Inferior parietal cortex (tissue), 1 donor: ENCODE data around the gene USF3.

ENCODE experiments used
- DNase-seq: peaks from one replicate; pipeline ENCODE4 v3.0.0-alpha.2; 2016; ENCODE audit errors: extremely low spot score

Gene USF3

DNA sequence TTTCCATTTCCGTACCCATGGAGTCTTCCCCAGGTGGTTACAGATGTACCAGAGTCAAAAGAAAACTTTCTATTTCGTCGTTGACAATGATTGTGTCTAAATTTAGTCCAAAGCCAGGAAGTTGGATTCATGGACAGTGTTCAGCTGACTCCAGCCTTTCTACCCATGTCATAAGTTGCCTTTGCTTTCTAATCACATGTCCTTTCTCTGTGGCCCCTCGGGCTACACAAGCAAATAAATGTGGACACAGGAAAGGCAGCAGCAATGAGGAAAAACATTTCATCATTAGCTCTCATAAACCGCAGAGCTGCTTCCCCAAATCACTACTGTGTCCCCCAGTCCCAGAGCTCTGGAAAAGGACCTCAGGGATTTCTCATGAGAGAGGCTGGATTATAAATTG, 82.0 kb downstream of the USF3 start:
- DNase-seq: no peak

DNA sequence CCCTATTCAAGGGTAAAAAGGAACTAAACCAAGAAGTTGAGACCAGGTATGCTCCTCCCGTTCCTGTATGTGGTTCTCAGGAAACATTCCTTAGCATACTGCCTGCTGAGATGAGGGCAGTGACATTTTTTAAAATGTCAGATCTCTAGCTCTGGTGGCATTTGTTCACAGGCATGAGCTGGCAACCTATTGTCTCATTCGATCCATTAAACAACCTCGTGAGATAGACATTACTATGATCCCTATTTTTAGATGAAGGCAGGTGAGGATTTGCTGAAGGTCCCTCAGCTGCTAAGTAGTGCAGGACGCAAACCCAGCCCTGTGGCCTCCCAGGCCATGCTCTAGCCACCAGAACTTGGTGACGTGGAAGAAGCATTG, 89.2 kb downstream of the USF3 start:
- no peak for DNase-seq

DNA sequence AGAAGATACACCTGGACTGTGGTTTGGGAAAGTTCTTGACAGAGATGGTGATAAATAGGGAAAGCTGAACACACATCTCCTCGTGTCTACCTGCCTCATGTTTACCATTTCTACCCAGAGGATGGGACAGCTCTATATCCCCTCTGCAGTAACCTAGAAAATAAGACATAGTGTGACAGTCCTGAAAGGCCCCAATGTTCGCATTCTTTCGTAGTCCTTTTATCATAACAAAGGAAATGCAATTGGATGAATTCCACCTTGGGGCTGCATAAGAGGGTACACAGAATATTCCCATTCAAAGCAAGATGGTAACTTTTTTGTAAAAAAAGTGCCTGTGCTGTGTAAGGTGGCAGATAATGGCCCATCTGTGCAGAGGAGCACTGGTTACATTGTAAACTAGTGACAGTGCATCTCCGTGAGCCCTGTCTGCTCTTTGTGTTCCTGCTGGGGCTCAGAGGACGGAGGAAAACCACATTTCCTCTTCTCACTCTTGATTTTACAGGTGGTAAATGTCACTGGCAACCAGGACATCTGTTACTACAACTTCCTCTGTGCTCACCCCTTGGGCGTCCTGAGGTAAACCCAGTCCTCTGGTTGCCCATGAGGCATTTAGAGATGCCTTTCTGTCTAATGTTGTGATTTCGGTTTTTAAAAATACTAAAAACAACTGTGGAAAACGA, 89.8 kb downstream of the USF3 start:
- no peak for DNase-seq

DNA sequence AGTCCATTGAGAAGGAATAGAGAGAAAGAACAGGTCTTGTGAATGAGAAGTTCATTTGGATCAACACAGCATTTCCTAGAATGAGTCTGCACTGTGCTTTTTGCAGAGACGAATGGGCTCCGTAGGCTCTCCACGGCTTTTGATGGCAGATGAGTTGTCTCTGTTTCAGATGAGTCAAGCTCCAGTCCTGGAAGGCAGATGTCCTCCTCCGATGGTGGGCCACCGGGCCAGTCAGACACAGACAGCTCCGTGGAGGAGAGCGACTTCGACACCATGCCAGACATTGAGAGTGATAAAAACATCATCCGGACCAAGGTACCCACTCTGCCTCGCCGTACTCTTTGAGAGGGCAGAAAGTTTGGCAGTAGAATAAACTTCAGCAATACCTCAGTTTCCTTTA, 93.6 kb downstream of the USF3 start:
- no peak for DNase-seq

DNA sequence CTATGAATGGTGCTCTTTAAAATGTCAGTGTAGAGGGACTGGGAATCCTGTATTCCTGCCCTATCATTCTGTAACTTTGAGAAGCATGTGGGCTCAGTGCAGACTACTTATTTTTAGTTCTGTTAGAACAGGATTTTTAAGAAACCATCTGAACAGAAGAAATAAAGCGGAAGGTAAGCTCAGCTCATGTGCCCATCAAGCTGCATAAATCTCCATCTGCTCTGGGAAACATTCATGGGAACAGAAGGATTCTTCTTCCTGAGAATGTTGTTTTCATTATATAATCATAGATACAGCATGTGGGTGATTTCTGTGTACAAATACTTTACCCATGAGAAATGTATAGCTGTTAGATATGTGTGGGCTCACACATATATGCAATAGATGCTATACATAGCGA, 94.2 kb downstream of the USF3 start:
- DNase-seq: no peak

DNA sequence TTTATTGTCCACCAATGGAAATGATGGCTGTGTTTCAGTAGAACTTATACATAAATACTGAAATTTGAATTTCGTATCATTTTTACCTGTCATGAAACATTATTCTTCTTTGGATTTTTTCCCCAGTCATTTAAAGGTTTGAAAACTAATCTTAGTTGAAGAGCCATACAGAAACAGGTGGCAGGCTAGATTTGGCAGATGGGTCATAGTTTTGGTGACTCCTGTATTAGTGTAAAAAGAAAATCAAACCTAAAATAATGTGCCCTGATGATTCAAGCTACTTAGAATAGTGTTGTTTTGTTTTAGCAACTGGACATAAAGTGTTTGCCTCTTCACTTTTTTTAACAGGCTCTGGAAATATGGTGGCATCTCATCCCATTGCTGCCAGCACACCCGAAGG, 95.2 kb downstream of the USF3 start:
- DNase-seq: no peak

DNA sequence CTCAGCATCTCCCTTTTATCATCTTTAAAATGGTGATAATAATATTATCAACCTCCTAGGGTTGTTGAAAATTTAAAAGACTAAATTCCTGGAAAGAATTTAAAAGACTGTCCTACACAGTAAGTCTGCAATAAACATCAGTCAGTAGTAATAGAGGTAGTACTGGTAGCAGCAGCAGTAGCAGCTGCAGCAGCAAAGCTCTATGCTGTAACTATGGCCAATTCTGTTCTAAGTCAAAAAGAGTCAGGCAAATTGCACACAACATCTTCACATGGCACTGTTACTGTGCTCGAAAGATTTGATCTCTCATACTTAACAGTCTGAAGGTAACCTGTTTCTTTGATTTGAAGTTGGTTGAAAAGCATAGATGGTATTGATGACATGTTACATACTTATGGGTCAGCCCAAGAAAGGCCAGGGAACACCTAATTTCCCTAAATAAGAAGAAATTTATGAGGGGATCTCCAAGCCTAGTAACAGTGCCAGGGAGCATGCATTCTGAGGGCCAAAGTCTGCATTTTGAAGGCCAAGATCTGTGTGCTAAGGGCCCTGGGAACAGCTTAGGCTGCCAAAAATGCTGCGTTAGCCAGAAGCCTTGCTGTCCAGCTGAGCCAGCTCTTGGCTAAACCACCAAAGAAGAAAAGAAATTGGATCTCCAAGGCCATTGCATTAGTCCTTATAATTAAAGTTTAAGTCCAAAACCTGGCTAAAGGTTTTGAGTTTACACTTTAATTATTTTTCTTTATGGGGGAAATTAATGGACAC, 95.8 kb downstream of the USF3 start:
- DNase-seq: no peak
